Activated CD4-positive, CD25-positive, alpha-beta regulatory T cell treated with anti-CD3 and anti-CD28 coated beads, Interleukin-2, amount 50 U/mL, for 72 hours (primary cell): ENCODE measurements around the gene PDLIM5.
"Not testable (repeated sequence)": the region's sequence is repeated elsewhere in the genome, so short reads cannot be mapped to it uniquely, and the experiment has no call there.

ENCODE experiments used
- DNase-seq: peaks from one replicate; pipeline ENCODE4 v3.0.0; 2021

The PDLIM5 gene

GRCh38 chr4:94615451-94615850 is 163.7 kb downstream of the PDLIM5 start:
- no peak for DNase-seq

- DNase-seq = no peak
Observed at GRCh38 chr4:94621491-94622080, 169.8 kb downstream of the PDLIM5 start.

GRCh38 chr4:94623126-94623911 is 171.6 kb downstream of the PDLIM5 start:
- no peak for DNase-seq

GRCh38 chr4:94626942-94627341 is 175.2 kb downstream of the PDLIM5 start:
- DNase-seq = no peak

- DNase-seq = not testable (repeated sequence)
Observed at GRCh38 chr4:94629058-94629457, 177.3 kb downstream of the PDLIM5 start.

- no peak for DNase-seq
Observed at GRCh38 chr4:94629837-94630236, 178.1 kb downstream of the PDLIM5 start.

- DNase-seq = no peak
Observed at GRCh38 chr4:94634271-94634670, 182.5 kb downstream of the PDLIM5 start.

- no peak for DNase-seq
Observed at GRCh38 chr4:94635177-94635576, 183.4 kb downstream of the PDLIM5 start.

- DNase-seq = no peak
Observed at GRCh38 chr4:94636004-94636403, 184.3 kb downstream of the PDLIM5 start.

- no peak for DNase-seq
Observed at GRCh38 chr4:94639298-94639697, 187.6 kb downstream of the PDLIM5 start.

GRCh38 chr4:94640151-94640550 is 188.4 kb downstream of the PDLIM5 start:
- DNase-seq = no peak

GRCh38 chr4:94641702-94642560 is 190.2 kb downstream of the PDLIM5 start:
- DNase-seq = no peak

- DNase-seq = no peak
Observed at GRCh38 chr4:94642561-94642866, 190.8 kb downstream of the PDLIM5 start.

- no peak for DNase-seq
Observed at GRCh38 chr4:94648699-94649098, 197.0 kb downstream of the PDLIM5 start.

GRCh38 chr4:94649381-94650133 is 197.8 kb downstream of the PDLIM5 start:
- no peak for DNase-seq

- no peak for DNase-seq
Observed at GRCh38 chr4:94650134-94650495, 198.4 kb downstream of the PDLIM5 start.

- DNase-seq = no peak
Observed at GRCh38 chr4:94650690-94651089, 198.9 kb downstream of the PDLIM5 start.

- no peak for DNase-seq
Observed at GRCh38 chr4:94653095-94653649, 201.4 kb downstream of the PDLIM5 start.

GRCh38 chr4:94653984-94654609 is 202.4 kb downstream of the PDLIM5 start:
- no peak for DNase-seq

- DNase-seq = no peak
Observed at GRCh38 chr4:94654714-94655113, 203.0 kb downstream of the PDLIM5 start.

GRCh38 chr4:94660614-94661013 is 208.9 kb downstream of the PDLIM5 start:
- no peak for DNase-seq

- not testable (repeated sequence) for DNase-seq
Observed at GRCh38 chr4:94665021-94665420, 213.3 kb downstream of the PDLIM5 start.
